Activated naive CD8-positive, alpha-beta T cell treated with anti-CD3 and anti-CD28 coated beads, Interleukin-2, amount 10 ng/mL, durations not matched to agents 7 days and 5 days (primary cell): ENCODE data around the gene TP53I11. TPM values are rescaled to one million over a fixed set of nuclear protein-coding genes. Genes with fewer than 3 reads are reported as not detected.

Source experiments
- ATAC-seq: fragments of 150-1000 bp; cut with Tn5 transposase; one replicate; pipeline ENCODE4 v1.10.0; 2021; ENCODE audit warnings: low read depth, moderate library complexity
- POLR2A ChIA-PET: fragments of 350-600 bp; sonication (Branson Sonifier 250); formaldehyde crosslinking; loops from one replicate; lab custom pipeline; 2021; ENCODE audit warnings: antibody characterized with exemption; lab: Charles Lee
- DNase-seq: peaks from one replicate; pipeline ENCODE4 v3.0.0; 2021
- H3K27ac Mint-ChIP-seq: one replicate; pipeline ENCODE4 v1.8.0; 2022; ENCODE audit warnings: mild to moderate bottlenecking, mixed read lengths
- H3K27me3 Mint-ChIP-seq: one replicate; pipeline ENCODE4 v1.8.0; 2022; ENCODE audit warnings: mild to moderate bottlenecking, moderate library complexity, mixed read lengths
- H3K36me3 Mint-ChIP-seq: one replicate; pipeline ENCODE4 v1.8.0; 2021; ENCODE audit warnings: mild to moderate bottlenecking, mixed read lengths
- H3K4me1 Mint-ChIP-seq: one replicate; pipeline ENCODE4 v1.8.0; 2021; ENCODE audit warnings: mixed read lengths
- H3K4me3 Mint-ChIP-seq: one replicate; pipeline ENCODE4 v1.8.0; 2022; ENCODE audit warnings: mild to moderate bottlenecking, moderate library complexity, mixed read lengths
- H3K9me3 Mint-ChIP-seq: one replicate; pipeline ENCODE4 v1.8.0; 2021; ENCODE audit warnings: mixed read lengths
- total RNA-seq, 2 experiments: library from RNA; stranded (reverse); gene quantifications; one replicate each; pipeline ENCODE4 v1.2.3, GENCODE V29; 2021

The TP53I11 gene
- total RNA-seq, 2 experiments from 2014 or later: 13.7 to 15.7 TPM

DNA sequence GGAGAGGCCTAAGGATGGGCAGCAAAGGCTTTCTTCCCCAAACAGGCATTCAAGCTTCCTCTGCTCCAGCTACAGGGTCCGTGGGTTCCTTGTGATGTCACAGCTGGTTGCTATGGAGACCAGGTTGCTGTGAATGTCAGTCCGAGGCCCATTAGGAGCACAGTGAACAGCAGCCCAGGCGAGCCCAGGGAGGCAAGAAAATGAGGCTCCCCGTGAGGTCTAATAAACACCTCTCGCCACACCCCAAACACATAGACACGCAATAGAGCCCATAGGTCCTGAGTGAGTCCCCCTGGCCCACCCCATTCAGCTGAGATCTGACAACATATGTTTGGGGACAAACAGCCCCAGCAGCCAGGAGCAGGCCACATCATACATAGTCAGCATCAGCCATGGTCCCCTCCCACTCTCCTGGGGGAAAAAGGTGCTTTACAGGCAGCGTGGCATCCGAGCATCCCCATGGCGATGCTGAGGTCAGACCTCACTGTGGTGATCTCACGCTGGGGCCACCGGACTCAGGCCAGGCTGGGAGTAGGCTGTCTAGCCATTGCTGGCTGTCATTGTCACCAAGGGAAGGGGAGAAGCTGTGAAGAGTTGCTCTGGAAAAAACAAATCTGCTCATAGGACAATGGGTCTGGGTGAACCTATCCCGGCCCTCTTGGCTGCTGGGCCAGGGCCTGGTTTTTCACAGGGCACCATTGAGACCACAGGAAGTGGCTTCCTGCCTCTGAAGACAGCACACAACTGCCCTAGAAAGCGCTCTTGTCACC lies 23.1 kb upstream of the TP53I11 start:
- ATAC-seq (peak; percentile 41), DNase-seq (no peak)
- Mint-ChIP-seq H3K27ac (no peak overlapping the region), H3K9me3 (no peaks in the 10 kb centered on the region), H3K4me3 (no peak overlapping the region), H3K27me3 (peaks cover 6% of the 10 kb centered on the region), H3K36me3 (no peaks in the 10 kb centered on the region), H3K4me1 (peaks cover 1% of the 10 kb centered on the region)
- POLR2A ChIA-PET: interaction anchor here (0.5 kb wide), 1 partner anchor 379 kb away, joined by 6 read pairs; no protein-coding TSS in a partner anchor

DNA sequence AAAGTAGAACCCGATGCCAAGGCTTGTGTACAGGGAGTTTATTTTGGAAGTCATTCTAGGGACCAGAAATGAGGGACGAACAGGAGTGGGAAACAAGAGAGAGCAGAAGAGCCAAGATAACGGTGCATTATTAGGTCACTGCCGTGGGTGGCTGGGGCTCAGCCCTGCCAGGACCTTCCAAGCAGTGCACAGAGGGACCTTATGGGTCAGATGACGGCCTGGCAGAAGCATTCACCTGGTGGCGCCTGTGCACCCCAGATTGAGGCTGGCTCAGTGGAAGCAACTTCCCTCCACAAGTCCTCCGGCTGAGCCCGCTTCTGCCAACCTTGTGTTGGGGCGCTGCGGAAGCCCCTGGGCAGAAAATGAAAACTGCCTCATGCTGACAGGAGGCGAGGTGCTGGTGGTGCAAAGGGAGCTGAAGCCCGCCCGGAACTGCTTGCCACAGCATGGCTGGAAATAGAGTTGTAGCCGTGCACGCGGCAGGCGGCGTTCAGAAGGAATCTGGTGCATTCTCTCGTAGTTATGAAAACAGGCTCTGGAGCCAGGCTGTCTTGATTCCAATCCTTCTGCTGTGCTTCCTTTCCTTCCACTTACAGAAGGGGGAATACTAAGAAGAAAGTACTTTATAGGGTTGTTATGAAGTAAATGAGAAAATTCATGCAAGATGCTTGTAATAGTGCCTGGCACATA lies 22.2 kb upstream of the TP53I11 start:
- H3K9me3 Mint-ChIP-seq: no peaks in the 10 kb centered on the region
- no peak for ATAC-seq
- H3K4me1 Mint-ChIP-seq: peaks cover 1% of the 10 kb centered on the region

DNA sequence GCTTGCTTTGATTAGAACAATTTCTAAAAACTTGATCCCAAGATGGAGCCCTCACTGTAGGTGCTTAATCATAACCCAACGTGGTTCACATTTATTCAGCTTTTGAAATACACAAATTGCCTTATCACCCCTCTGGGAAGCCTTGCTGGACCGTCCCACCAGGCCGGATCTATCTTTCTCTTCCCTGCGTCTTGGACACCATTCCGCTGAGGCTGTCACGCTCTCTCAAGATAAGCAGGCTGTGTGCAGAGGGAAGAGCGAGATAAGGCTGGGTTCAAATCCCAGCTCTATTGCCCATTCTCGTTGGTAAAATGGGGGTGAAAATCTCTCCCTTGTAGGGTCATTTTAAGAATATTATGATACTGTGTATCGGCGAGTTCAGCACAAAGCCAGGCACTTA lies 20.5 kb upstream of the TP53I11 start:
- H3K4me1 Mint-ChIP-seq: no peaks in the 10 kb centered on the region
- H3K9me3 Mint-ChIP-seq: no peaks in the 10 kb centered on the region
- peaks cover 6% of the 10 kb centered on the region for H3K27me3 Mint-ChIP-seq
- DNase-seq: no peak
- no peak overlapping the region for H3K4me3 Mint-ChIP-seq
- POLR2A ChIA-PET: no interaction called here
- no peak overlapping the region for H3K27ac Mint-ChIP-seq
- no peak for ATAC-seq
- no peaks in the 10 kb centered on the region for H3K36me3 Mint-ChIP-seq

More for the DNA sequence above, 22.2 kb upstream of the TP53I11 start:
- POLR2A ChIA-PET: no interaction called here
- Mint-ChIP-seq H3K36me3 (no peaks in the 10 kb centered on the region), H3K27me3 (peaks cover 6% of the 10 kb centered on the region), H3K27ac (no peak overlapping the region), H3K4me3 (no peak overlapping the region)
- no peak for DNase-seq

DNA sequence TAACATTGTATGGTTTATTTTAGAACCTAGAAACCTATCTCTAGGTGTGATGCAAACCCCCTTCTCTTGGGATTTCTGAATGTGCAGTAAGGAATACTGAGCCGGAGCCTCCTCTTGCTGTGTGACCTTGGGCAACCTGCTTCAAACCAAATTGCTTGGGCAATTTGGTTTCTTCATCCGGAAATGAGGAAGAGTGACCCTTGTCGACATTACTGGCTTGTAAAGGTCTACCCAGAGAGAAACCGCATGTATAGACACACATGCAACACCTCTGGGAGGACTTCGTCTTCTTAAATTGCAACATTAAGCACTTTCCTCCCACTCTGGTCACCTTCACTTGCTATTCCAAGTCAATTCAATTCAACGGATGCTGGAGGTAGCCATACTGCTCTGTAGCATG lies 19.6 kb upstream of the TP53I11 start:
- H3K4me1 Mint-ChIP-seq: no peaks in the 10 kb centered on the region
- no peaks in the 10 kb centered on the region for H3K36me3 Mint-ChIP-seq
- DNase-seq (no peak), ATAC-seq (no peak)
- no peaks in the 10 kb centered on the region for H3K9me3 Mint-ChIP-seq
- peaks cover 9% of the 10 kb centered on the region for H3K27me3 Mint-ChIP-seq
- H3K27ac Mint-ChIP-seq: no peak overlapping the region
- H3K4me3 Mint-ChIP-seq: no peak overlapping the region
- POLR2A ChIA-PET: no interaction called here

DNA sequence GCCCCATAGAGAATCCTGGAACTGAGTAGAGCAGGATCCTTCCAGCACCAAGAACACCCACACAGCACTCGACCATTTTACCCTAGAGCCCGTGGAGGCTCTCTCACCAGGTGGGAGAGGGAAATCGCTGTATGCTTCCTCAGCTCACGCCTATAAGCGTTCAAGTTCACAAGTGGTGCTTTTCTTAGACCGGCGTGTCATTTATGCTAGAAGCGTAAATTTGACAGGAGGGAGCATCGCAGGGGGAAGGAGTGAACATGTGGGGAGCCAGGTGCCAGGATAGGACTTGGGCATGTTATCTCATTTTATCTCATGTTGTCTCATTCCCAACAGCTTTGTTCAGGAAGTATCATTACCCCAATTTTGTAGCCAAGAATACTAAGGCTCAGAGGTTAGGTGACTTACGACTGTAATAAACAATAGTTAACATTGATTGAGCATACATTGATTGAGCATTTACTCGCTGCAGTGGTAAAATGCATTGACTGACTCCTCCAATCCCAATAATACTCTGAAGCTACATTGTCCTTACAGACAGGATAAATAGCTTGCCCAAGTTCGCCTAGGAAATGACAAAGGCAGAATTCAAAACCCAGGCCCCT lies 19.1 kb upstream of the TP53I11 start:
- no peaks in the 10 kb centered on the region for H3K36me3 Mint-ChIP-seq
- no peak overlapping the region for H3K27ac Mint-ChIP-seq

DNA sequence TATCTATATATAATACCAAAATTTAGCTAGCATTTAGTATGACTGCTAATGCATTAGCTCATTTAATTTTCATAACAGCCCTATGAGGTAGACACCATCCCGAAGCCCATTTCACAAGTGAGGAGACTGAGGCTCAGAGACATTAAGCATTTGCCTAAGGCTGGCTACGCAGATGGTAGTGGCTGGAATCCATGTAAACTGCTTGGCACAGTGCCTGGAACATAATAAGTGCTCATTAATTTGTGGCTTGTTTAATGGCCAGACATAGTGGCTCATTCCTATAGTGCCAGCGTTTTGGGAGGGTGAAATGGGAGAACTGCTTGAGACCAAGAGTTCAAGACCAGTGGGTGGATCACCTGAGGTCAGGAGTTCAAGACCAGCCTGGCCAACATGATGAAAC lies 17.8 kb upstream of the TP53I11 start:
- POLR2A ChIA-PET: no interaction called here
- Mint-ChIP-seq H3K27ac (no peak overlapping the region), H3K4me3 (no peak overlapping the region), H3K36me3 (no peaks in the 10 kb centered on the region), H3K9me3 (no peaks in the 10 kb centered on the region), H3K27me3 (peaks cover 9% of the 10 kb centered on the region), H3K4me1 (no peaks in the 10 kb centered on the region)
- no peak for DNase-seq
- no peak for ATAC-seq

More for the DNA sequence above, 19.1 kb upstream of the TP53I11 start:
- Mint-ChIP-seq H3K9me3 (no peaks in the 10 kb centered on the region), H3K4me3 (no peak overlapping the region), H3K4me1 (no peaks in the 10 kb centered on the region), H3K27me3 (peaks cover 9% of the 10 kb centered on the region)
- ATAC-seq (no peak), DNase-seq (no peak)
- POLR2A ChIA-PET: no interaction called here

DNA sequence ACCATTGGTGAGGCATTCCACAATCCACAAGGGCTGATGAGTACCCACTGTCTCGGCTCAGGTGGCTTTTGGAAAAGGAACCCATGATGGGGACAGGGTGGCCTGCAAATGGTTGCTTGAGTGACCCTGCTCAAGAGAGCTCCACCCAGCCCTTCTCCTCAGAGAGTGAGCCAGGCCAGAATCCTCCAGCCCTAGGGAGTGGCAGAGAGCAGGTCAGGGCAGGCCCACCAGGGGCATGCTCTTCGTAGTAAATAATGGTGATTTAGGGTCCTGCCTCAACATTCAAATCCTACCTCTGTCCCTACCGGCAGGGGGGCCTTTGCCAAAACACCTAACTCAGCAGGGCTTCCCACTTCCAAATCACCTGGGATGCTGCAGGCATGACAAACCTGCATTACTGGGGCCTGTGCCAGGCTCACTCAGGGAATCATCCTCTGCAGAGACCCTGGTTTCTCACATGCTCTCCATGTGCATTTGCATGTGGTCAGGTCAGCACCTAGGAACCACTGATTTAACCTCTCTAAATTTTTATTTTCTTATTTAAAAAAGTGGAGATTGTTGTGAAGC lies 17.3 kb upstream of the TP53I11 start:
- DNase-seq: no peak
- H3K9me3 Mint-ChIP-seq: no peaks in the 10 kb centered on the region
- POLR2A ChIA-PET: no interaction called here
- ATAC-seq: no peak
- peaks cover 6% of the 10 kb centered on the region for H3K27me3 Mint-ChIP-seq
- no peaks in the 10 kb centered on the region for H3K4me1 Mint-ChIP-seq
- no peak overlapping the region for H3K4me3 Mint-ChIP-seq
- H3K36me3 Mint-ChIP-seq: no peaks in the 10 kb centered on the region
- no peak overlapping the region for H3K27ac Mint-ChIP-seq

DNA sequence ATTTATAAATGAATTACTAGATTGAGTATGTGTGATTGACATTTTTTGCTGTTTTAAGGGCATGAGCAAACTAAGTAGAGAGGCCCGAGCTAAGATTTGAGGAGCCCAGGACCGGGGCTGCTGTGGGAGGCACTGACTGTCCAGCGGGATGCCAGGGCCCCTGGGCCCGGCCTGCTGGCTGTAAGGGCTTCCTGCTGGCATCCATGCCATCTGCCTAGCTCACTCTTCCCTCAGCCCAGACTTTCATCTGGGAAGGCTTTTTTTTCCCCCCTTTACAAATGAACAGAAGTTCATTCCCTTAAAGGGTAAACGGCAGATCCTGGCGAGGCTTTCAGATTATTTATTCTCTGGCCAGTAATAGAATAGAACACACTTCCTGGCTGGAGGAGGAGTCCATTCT lies 16.0 kb upstream of the TP53I11 start:
- ATAC-seq (no peak), DNase-seq (no peak)
- H3K27ac Mint-ChIP-seq: no peak overlapping the region
- no peaks in the 10 kb centered on the region for H3K9me3 Mint-ChIP-seq
- H3K27me3 Mint-ChIP-seq: peaks cover 3% of the 10 kb centered on the region
- POLR2A ChIA-PET: no interaction called here
- H3K4me3 Mint-ChIP-seq: no peak overlapping the region
- no peaks in the 10 kb centered on the region for H3K4me1 Mint-ChIP-seq
- no peaks in the 10 kb centered on the region for H3K36me3 Mint-ChIP-seq

DNA sequence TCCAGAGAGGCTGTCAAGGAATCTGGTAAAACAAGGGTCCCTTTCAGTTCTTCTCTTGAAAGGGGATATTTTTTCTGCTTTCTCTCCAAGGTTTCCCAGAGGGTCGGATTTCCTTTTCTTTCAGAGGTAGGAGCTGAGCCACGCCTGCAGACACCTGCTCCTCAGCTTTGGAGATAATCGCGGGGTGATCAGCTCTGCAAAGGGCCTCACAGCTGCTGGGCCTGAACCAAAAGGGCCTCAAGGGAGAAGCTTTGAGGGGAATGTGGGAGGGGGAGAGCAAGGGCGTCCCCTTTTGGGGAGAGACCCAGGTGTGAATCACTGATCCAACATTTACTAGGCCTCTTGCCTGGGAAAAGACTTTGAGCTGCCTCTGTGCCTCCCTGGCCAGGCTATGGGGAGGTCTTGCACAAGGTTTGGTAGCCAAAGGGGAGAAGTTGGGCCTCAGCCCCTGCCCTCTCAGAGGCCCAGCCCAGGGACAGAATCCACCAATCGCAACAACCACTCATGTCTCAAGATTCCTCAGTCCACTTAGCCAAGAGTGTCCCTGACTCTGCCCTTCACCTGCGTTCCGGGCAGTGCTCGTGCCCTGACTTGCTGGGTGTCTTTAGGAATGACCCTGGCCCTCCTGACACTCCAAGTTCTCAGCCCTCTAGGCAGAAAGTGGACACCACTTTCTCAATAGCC lies 14.0 kb upstream of the TP53I11 start:
- POLR2A ChIA-PET: no interaction called here
- Mint-ChIP-seq H3K36me3 (no peaks in the 10 kb centered on the region), H3K4me1 (no peaks in the 10 kb centered on the region)

DNA sequence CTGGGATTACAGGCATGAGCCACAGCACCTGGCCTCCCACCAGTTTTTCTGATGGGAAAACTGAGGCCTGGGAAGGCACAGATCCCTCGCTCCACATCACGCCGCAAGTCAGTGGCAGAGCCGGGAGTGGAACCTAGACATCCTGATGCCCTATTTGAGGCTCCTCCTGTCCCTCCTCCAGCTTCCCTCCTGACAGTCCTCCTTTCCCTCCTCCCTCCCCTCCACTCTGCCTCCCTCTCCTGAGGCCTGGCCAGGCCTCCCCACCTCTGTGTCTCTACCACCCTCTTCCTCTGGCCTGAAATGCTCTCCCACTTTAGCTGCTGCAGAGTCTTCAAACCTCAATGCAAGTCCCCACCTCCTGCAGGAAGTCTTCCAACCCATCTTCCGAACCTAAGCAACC lies 13.3 kb upstream of the TP53I11 start:
- Mint-ChIP-seq H3K36me3 (no peaks in the 10 kb centered on the region), H3K4me3 (no peak overlapping the region), H3K4me1 (no peaks in the 10 kb centered on the region), H3K27ac (no peak overlapping the region), H3K27me3 (peaks cover 3% of the 10 kb centered on the region), H3K9me3 (no peaks in the 10 kb centered on the region)
- DNase-seq (no peak), ATAC-seq (no peak)
- POLR2A ChIA-PET: no interaction called here

More for the DNA sequence above, 14.0 kb upstream of the TP53I11 start:
- Mint-ChIP-seq H3K27ac (no peak overlapping the region), H3K9me3 (no peaks in the 10 kb centered on the region), H3K27me3 (peaks cover 3% of the 10 kb centered on the region), H3K4me3 (no peak overlapping the region)
- no peak for ATAC-seq
- DNase-seq: no peak

DNA sequence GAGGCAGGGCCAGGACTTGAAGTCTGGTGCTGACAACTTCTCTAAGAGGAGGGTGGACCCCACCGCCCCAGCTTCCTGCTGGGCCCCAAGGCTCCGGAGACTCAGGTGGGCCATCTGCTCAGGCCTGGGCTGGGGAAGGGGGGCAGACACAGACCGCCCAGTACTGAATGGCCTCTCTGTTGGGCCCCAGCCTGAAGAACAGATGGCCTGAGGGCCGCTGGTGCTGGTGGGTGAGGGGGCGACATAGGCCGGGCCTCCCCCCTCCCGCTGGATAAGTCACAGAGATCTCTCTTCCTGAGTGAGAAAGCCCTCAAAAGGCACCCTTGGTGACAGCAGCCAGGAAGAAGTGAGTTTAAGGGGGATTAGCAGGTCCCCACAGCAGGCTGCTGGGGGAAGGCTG lies 12.5 kb upstream of the TP53I11 start:
- ATAC-seq (no peak), DNase-seq (no peak)
- Mint-ChIP-seq H3K4me1 (no peaks in the 10 kb centered on the region), H3K36me3 (no peaks in the 10 kb centered on the region), H3K27me3 (peaks cover 7% of the 10 kb centered on the region), H3K27ac (no peak overlapping the region), H3K4me3 (no peak overlapping the region), H3K9me3 (no peaks in the 10 kb centered on the region)
- POLR2A ChIA-PET: no interaction called here

DNA sequence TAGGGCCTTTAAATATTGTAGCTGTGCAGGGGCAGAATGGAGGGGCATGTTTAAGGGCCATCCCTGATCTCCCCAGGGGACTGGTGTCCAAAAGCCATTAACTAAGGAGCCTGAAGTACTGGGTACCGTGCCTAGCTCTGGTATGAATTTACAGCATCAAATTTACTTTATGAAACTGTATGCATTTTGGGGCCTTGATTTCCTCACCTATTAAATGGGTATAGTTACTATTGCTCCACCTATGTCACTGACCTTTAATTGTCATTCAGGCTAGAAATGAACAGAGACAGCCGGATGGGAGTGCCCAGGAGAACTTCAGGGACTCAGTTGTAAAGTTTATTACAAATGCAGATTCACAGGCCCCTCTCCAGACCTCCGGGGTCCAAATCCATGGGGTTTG lies 11.8 kb upstream of the TP53I11 start:
- H3K4me1 Mint-ChIP-seq: no peaks in the 10 kb centered on the region
- no peak overlapping the region for H3K27ac Mint-ChIP-seq
- peaks cover 10% of the 10 kb centered on the region for H3K27me3 Mint-ChIP-seq
- H3K4me3 Mint-ChIP-seq: no peak overlapping the region
- ATAC-seq: no peak
- H3K9me3 Mint-ChIP-seq: no peaks in the 10 kb centered on the region
- POLR2A ChIA-PET: no interaction called here
- DNase-seq: no peak
- H3K36me3 Mint-ChIP-seq: no peaks in the 10 kb centered on the region

DNA sequence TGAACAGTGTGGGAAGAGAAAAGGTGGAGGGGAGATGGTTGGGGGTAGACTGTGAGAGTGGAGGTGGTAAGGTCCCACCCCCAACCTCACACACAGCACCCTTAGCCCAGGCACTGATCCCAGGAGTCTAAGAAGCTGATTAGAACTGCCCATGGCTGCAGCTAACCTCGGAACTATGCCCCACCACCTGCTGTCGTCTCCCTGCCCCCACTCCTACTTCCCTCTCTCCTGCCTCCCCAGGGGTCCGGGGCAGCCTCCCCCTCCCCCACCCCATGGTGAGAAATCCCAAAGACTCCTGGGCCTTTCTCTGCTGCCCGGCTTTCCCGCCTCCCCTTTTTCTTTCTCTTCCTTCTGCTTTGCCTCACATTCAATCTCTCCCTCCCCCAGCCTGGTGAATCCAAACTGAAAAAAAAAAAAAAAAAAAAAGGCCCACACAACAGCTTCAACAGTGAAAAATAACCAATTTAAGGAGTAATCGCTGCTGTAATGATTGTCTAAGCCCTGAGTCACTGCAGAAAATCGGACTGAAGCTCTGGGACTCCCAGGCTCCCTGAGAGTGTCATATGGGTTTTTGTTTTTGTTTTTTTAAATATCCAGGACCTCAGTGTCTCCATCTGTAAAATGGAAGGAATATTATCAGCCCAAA lies 9.6 kb upstream of the TP53I11 start:
- Mint-ChIP-seq H3K27me3 (peaks cover 7% of the 10 kb centered on the region), H3K36me3 (no peaks in the 10 kb centered on the region), H3K4me3 (no peak overlapping the region), H3K27ac (no peak overlapping the region), H3K9me3 (no peaks in the 10 kb centered on the region), H3K4me1 (no peaks in the 10 kb centered on the region)
- ATAC-seq (no peak), DNase-seq (no peak)
- POLR2A ChIA-PET: interaction anchor here (0.7 kb wide), 1 partner anchor 40 kb away, joined by 4 read pairs; no protein-coding TSS in a partner anchor
